NCI-H69 (cell line): ENCODE measurements around the gene ST6GALNAC2.
"Not testable (repeated sequence)": the region's sequence is repeated elsewhere in the genome, so short reads cannot be mapped to it uniquely, and the experiment has no call there.

ENCODE experiments used
- DNase-seq: peaks from one replicate; lab custom pipeline; 2025; lab: John Stamatoyannopoulos, UW

ST6GALNAC2 gene

DNA sequence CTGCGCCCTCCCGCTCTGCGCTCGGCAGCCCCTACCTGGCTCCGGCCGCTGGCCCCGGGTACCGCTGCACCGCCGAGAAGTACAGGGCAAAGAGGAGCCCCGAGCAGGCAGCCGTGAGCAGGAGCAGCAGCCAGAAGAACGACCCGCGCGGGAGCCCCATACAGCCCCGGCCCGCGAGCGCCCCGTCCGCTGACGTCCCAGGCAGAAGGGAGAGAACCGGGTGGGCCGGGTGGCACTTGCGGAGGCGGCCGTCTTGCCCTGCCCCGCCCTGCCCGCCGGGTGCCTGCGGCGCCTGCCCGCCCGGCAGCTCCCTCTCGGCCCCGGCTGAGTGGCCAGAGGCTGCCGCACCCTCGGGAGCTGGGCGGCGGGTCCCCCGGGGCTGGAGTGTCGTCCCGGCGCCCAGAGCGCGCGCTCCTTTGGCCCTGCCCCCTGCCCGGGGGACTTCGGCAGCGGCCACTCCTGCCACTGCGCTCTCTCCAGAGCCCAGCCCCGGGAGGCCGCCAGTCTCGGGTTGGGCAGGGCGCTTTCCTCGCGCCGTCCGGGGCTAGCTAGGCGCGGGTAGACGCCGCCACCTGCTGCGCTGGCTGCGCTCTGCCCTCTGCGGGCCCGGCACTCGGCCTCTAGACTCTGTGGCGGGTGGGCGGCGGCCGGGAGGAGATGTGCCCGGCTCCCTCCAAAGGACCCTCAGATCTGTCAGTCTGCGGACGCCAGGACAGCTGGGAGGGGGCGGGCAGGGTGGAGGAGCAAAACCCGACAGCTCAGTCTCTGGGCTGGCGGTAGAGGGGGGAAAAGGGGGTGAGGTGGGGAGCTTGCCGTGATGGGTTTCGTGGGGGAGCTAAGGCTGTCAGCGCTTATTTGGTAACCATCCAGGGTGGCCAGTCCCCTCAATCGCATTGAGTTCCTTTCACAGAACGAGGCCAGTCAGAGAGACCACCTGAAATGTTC lies at the start of gene ST6GALNAC2:
Gene ST6GALNAC2, minus strand, starts transcription at position 212 of the 945 bp plus-strand sequence. Its CDS starts 52 bp downstream, at position 160.
- peak; percentile 89 for DNase-seq

DNA sequence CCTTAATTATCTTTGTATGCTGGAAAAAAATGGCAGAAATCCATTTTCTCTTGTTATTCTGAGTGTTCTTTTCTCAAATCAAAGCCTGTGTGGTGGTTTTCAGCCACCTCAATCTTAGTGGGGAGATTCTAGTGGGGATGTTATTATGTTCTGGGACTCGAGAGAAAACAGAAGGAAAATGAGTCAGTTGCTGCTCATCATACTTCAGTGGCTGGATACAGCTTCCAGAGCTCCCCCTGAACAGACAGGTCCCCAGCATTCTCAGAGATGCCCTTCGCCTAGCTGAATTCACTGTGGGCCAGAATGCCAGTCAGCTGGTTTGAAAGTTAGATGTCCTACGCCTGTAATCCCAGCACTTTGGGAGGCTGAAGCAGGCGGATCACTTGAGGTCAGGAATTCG lies 49.4 kb upstream of the ST6GALNAC2 start:
- no peak for DNase-seq

DNA sequence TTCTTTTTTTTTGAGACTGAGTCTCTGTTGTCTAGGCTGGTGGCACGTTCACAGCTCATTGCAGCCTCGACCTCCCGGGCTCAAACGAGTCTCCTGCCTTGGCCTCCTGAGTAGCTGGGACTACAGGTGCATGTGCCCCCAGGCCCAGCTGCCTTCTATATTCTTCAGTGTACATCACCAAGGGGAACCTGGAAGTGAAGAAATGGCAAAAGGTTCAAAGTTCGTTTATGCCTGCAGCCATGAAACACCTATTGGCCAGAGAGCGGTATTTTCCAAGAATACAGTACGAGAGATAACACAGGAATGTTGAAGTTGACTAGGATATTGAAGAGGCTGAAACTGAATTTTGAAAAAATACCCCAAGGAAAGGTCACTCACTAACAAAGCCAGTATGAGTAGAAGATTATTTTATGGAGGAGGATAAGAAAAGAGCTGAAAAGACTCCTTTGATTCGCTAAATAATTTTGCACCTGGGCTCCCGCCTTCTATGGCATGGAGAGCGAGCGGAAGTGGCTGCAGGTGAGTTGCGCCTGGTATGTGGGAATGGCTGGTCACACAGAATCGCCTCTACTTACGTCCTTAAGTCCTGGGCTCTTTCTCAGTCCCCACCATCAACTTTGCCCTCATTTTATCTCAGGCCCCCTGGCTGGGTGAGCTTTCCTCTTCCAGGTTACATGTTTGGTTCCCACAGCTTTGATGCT lies 48.1 kb upstream of the ST6GALNAC2 start:
- DNase-seq: no peak

GRCh38 chr17:76631821-76632565 lies 46.3 kb upstream of the ST6GALNAC2 start:
- no peak for DNase-seq

DNA sequence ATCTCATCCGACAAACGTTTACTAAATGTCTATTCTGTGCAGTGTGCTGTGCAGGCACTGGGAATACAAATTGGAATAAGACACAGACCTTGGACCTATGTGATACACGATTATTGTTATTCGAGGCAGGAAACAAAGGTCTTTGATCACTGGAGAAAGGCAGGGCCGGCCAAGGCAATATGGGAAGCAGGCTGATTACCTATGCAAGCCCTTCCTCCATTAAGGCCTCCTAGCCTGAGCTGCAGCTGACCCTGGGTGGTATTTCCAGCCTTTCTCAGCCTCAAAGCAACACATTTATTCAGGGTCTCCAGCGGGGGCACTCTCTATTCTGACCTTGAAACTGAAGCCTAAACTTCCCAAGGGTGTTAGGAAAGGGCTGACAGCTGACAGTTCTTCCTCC lies 44.5 kb upstream of the ST6GALNAC2 start:
- DNase-seq: no peak

- no peak for DNase-seq
These were observed 41.9 kb upstream of the ST6GALNAC2 start for GRCh38 chr17:76627510-76627909.

GRCh38 chr17:76626442-76626841 lies 40.8 kb upstream of the ST6GALNAC2 start:
- DNase-seq: no peak

DNA sequence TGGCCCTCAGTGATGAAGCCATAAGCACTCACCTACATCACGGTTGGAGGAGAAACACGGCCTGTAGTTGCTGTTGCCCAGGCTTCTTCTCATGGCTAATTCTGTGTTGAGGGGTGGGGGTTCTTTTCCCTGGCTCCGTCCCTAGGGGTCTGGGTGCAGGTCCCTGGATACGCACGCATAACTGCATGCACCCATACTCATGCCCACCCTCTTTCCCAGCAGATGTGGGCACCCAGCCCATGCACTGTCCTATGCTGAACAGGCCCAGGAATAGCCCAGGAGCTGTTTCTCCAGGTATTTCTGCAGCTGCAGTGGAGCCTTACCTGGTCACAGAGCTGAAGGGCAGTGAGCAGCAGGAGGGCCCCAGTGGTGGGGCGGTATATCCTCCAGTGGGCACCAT lies 39.8 kb upstream of the ST6GALNAC2 start:
- DNase-seq: no peak

DNA sequence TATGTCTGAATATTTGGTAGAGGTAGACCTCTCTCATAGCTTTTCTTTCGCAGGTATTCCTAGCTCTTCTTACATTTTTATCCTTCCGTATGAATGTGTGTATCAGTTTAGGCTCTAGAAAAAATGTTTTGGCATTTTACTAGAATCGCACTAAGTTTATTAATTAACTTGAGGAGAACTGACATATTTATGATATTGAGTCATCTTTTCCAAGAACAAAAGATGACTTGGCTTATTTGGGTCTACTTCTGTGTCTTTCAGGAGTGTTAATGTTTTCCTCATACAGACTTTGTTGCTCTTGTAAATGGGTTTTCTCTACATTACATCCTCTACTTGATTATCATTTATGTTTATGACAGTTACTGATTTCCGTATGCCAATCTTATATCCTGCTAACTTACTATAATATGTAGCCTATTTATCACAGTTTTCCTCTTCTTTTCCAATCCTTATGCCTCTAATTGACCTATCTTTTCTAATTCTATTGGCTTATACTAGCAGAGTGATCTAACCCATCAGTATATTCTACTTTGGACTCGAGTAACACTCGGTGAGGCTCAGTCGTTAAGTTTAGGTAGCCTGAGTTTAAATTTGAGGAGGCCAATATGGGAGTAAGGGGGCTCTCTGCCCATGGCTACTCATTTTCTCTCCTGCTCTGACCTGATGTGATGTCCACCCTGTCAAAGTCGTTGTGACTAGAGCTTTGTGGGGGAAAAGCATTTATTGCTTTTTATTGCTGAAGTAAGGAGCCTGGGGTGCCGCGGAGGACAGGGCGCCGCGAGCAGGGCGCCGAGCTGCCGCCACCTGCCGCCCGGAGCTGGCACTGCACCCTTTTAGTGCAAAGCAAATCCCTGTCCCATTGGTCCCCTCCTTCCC lies 37.8 kb upstream of the ST6GALNAC2 start:
- peak; percentile 76 for DNase-seq

- DNase-seq: no peak
These were observed 32.2 kb upstream of the ST6GALNAC2 start for GRCh38 chr17:76617838-76618237.

GRCh38 chr17:76614912-76615617 lies 29.4 kb upstream of the ST6GALNAC2 start:
- DNase-seq: no peak

- not testable (repeated sequence) for DNase-seq
These were observed 28.6 kb upstream of the ST6GALNAC2 start for GRCh38 chr17:76614064-76614759.

DNA sequence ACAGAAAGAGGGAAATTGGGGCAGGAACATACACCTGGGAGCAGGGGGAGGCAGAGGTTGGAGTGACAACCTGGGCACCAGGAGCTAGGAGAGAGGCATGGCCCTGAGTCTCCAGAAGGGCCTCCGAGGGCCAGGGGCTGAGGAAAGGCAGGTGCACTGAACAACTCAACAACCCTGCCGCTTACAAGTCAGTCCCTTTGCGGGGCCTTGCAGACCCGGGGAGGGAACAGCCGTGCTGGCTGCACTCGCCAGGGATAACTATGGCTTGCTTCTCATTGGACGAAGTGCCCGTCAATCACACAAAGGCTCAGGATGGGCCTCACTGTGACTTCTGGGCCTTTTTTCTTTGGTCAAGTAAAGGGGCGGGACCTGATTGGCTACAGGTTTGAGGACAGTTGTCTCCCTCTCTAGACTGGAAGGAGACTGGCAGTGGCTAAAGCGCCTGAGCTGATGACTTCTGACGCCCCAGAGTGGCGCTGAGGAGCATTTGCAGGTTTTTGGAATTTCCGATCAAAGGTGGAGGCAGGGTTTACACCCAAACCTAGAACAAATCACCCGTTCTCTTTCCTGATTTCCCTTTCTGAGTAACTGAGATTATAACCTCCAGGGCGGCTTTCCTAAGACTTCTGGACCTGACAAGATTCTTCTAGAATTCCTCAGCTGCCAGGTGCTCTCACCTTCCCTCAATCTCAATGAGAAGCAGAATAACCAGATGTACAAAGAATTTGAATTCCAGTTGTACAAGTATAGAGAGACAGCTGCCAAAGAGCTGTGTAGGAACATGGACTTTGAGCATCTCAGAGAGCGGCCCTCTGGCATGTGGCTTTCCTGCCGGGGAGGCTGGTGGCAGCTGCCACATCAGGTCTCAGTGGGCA lies 27.6 kb upstream of the ST6GALNAC2 start:
- DNase-seq: peak; percentile 36

DNA sequence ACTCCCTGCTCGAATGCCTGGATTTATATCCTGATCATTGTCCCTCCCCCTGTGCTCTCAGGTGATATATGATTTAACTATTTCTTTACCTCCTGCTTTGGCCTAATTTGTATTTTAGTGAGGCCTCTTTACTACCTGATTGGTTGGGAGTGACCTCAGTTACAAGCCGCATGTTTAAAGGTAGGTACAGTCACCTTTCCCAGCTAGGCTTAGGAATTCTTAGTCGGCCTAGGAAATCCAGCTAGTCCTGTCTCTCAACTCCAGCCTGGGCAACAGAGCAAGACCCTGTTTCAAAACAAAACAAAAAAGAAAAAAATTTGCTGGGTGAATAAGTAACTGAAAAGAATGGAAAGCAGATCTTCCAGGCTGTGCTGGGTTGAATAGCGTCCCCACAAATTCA lies 26.8 kb upstream of the ST6GALNAC2 start:
- DNase-seq: no peak

DNA sequence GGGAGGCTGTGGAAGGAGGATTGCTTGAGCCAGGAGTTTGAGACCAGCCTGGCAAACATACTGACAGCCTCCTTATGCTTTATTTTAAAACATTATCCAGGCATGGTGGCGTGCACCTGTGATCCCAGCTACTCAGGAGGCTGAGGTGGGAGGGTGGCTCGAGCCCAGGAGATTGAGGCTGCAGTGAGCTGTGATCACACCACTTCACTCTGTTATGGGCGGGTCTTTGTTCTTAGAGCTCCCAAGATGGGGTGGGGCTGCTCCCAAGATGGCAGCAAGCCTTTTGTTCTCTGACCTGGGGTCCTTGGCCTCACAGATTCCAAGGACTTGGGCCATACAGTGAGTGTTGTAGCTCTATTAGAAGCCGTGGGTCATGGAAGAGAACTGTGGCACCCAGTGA lies 26.1 kb upstream of the ST6GALNAC2 start:
- no peak for DNase-seq

DNA sequence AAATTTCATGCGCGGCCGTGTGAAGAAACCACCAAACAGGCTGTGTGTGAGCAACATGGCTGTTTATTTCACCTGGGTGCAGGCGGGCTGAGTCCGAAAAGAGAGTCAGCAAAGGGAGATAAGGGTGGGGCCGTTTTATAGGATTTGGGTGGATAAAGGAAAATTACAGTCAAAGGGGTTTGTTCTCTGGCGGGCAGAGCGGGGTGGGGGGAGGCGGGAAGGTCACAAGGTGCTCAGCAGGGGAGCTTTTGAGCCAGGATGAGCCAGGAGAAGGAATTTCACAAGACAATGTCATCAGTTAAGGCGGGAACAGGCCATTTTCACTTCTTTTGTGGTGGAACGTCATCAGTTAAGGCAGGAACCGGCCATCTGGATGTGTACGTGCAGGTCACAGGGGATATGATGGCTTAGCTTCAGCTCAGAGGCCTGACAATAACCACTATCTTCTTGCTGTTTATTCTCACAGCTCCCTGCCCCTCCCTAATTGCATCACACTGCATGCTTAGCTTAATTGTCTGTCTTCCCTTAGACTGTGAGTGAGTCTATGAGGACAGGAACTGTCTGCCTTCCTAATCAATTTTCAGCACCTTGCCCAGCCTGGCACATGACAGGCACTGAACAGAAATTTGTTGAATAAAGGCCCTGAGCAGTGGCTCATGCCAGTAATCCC lies 25.6 kb upstream of the ST6GALNAC2 start:
- peak; percentile 61 for DNase-seq

- not testable (repeated sequence) for DNase-seq
These were observed 21.0 kb upstream of the ST6GALNAC2 start for GRCh38 chr17:76606685-76607084.

DNA sequence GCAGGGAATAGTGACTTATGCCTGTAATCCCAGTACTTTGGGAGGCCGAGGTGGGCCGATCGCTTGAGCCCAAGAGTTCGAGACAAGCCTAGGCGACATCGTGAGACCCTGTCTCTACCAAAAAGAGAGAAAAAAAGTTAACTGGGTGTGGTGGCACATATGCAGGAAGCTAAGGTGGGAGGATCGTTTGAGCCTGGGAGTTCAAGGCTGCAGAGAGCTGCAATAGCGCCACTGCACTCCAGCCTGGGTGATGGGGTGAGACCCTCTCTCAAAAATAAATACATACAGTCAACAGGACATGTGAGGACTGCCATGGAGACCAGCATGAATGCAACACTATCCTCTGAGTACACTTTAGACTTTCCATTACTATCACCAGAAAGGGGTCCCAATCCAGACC lies 15.4 kb upstream of the ST6GALNAC2 start:
- DNase-seq: no peak
